ENCODE results near the gene MAP6D1.
A peak's percentile ranks its signal among the peaks of the same experiment; 100 is the strongest.

Gene MAP6D1

GRCh38 chr3:183825456-183826161 is at the start of gene MAP6D1:
MAP6D1 (minus strand) TSS chr3:183825577; CDS start chr3:183825547, 30 bp downstream.
- intact Hi-C loops (cut with DNase I): loop anchor here (5.0 to 10.0 kb wide), 2 partner anchors 57 to 191 kb away; partner anchors contain the start of genes KLHL24 and PARL
- DNase-seq: peak; percentile 63 to 97 (median 70)

GRCh38 chr3:183873914-183874313 is 48.5 kb upstream of the MAP6D1 start:
- intact Hi-C loops (cut with DNase I): no loop called here
- no peak for DNase-seq

- no peak for DNase-seq
- intact Hi-C loops (cut with DNase I): no loop called here
These were observed 46.2 kb upstream of the MAP6D1 start for GRCh38 chr3:183871541-183871940.

GRCh38 chr3:183870563-183870962 is 45.2 kb upstream of the MAP6D1 start:
- no peak for DNase-seq
- intact Hi-C loops (cut with DNase I): no loop called here

- no peak for DNase-seq
- intact Hi-C loops (cut with DNase I): no loop called here
These were observed 43.4 kb upstream of the MAP6D1 start for GRCh38 chr3:183868796-183869195.

- intact Hi-C loops (cut with DNase I): no loop called here
These were observed 37.2 kb upstream of the MAP6D1 start for GRCh38 chr3:183862610-183863009.

GRCh38 chr3:183857863-183858262 is 32.5 kb upstream of the MAP6D1 start:
- DNase-seq: no peak
- intact Hi-C loops (cut with DNase I): no loop called here

More at GRCh38 chr3:183862610-183863009, 37.2 kb upstream of the MAP6D1 start:
- no peak for DNase-seq

- DNase-seq: no peak
- intact Hi-C loops (cut with DNase I): no loop called here
These were observed 29.1 kb upstream of the MAP6D1 start for GRCh38 chr3:183854318-183855035.

GRCh38 chr3:183845608-183846288 is 20.4 kb upstream of the MAP6D1 start:
- DNase-seq: no peak
- intact Hi-C loops (cut with DNase I): no loop called here

GRCh38 chr3:183845090-183845489 is 19.7 kb upstream of the MAP6D1 start:
- no peak for DNase-seq
- intact Hi-C loops (cut with DNase I): no loop called here

- intact Hi-C loops (cut with DNase I): no loop called here
These were observed 19.2 kb upstream of the MAP6D1 start for GRCh38 chr3:183844606-183845005.

GRCh38 chr3:183839751-183840150 is 14.4 kb upstream of the MAP6D1 start:
- DNase-seq: no peak
- intact Hi-C loops (cut with DNase I): no loop called here

More at GRCh38 chr3:183844606-183845005, 19.2 kb upstream of the MAP6D1 start:
- no peak for DNase-seq

- DNase-seq: no peak
- intact Hi-C loops (cut with DNase I): no loop called here
These were observed 12.5 kb upstream of the MAP6D1 start for GRCh38 chr3:183837894-183838293.

GRCh38 chr3:183837390-183837789 is 12.0 kb upstream of the MAP6D1 start:
- no peak for DNase-seq
- intact Hi-C loops (cut with DNase I): no loop called here

GRCh38 chr3:183833516-183833915 is 8.1 kb upstream of the MAP6D1 start:
- intact Hi-C loops (cut with DNase I): no loop called here
- DNase-seq: no peak

- intact Hi-C loops (cut with DNase I): no loop called here
- DNase-seq: peak in 2 of 10 donors; percentile 39 to 71
These were observed 4.8 kb upstream of the MAP6D1 start for GRCh38 chr3:183830187-183830586.

- intact Hi-C loops (cut with DNase I): loop anchor here (5.0 to 10.0 kb wide), 2 partner anchors 53 to 195 kb away; partner anchors contain the start of genes KLHL24 and PARL
- DNase-seq: no peak
These were observed 4.1 kb upstream of the MAP6D1 start for GRCh38 chr3:183829466-183829865.

GRCh38 chr3:183828538-183828870 is 3.1 kb upstream of the MAP6D1 start:
- peak in 1 of 10 donors; percentile 52 for DNase-seq
- intact Hi-C loops (cut with DNase I): loop anchor here (5.0 to 10.0 kb wide), 2 partner anchors 54 to 194 kb away; partner anchors contain the start of genes KLHL24 and PARL

- intact Hi-C loops (cut with DNase I): loop anchor here (5.0 to 10.0 kb wide), 2 partner anchors 54 to 193 kb away; partner anchors contain the start of genes KLHL24 and PARL
These were observed 2.6 kb upstream of the MAP6D1 start for GRCh38 chr3:183827809-183828537.

More at GRCh38 chr3:183827809-183828537, 2.6 kb upstream of the MAP6D1 start:
- DNase-seq: peak in 1 of 10 donors; percentile 64

Measured in posterior cingulate gyrus (tissue), 11 donors.